ENCODE results near the gene MGAT5B. TPM values are rescaled to one million over a fixed set of nuclear protein-coding genes. Genes with fewer than 3 reads are reported as not detected.

MGAT5B gene
- total RNA-seq, 1 donor: 0.36 TPM

DNA sequence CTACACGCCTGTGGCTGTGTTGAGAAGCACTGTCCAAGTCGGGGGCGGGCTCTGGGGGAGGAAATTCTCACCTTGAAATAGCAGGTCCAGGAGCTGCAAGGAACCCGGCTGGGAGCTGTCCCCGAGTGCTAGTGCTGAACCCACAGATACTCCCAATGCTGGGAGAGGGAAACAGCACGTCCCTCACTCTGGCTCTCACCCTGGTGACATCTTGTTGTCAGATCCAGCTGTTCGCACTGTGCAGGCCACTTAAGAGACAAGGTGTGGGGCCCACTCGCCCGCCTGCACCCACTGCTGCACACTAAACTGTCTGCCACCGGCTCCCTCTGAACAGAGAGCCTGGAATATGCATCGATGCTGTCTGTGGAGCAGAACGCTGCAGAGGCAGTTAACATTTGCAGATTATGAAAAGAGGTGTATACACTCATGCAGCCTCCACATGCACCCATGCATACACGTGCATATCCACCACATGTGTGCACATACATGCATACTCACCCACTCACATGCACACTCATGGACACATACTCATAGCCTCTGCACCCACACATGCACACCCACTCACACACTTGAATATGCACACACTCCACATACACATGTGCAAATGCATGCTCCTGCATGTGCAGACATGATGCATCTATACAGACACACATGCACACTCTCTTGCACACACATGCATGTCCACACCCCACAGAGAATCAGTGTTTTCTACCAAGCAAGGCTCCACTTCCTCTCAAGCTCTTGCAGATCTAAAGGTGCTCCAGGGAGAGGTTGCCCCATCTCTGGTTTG, 42.0 kb downstream of the MGAT5B start:
- peak; percentile 93 for DNase-seq (ENCODE audit: insufficient read length, low spot score, missing footprints)
- no peak overlapping the region for H3K27ac ChIP-seq (ENCODE audit: low read depth, low read length)
- no peaks in the 10 kb centered on the region for H3K79me2 ChIP-seq (ENCODE audit: insufficient read depth, low read length)
- no peaks in the 10 kb centered on the region for H3K36me3 ChIP-seq (ENCODE audit: insufficient read depth, low read length)
- no peaks in the 10 kb centered on the region for H3K9me3 ChIP-seq (ENCODE audit: low read depth, low read length)
- H4K20me1 ChIP-seq (ENCODE audit: insufficient read depth, low read length): peaks cover 5% of the 10 kb centered on the region
- no peaks in the 10 kb centered on the region for H3K27me3 ChIP-seq (ENCODE audit: insufficient read depth, low read length)
- no peak overlapping the region for H2AFZ ChIP-seq (ENCODE audit: low read length)
- TF ChIP-seq, protein P1, sequence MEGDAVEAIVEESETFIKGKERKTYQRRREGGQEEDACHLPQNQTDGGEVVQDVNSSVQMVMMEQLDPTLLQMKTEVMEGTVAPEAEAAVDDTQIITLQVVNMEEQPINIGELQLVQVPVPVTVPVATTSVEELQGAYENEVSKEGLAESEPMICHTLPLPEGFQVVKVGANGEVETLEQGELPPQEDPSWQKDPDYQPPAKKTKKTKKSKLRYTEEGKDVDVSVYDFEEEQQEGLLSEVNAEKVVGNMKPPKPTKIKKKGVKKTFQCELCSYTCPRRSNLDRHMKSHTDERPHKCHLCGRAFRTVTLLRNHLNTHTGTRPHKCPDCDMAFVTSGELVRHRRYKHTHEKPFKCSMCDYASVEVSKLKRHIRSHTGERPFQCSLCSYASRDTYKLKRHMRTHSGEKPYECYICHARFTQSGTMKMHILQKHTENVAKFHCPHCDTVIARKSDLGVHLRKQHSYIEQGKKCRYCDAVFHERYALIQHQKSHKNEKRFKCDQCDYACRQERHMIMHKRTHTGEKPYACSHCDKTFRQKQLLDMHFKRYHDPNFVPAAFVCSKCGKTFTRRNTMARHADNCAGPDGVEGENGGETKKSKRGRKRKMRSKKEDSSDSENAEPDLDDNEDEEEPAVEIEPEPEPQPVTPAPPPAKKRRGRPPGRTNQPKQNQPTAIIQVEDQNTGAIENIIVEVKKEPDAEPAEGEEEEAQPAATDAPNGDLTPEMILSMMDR (IDR thresholded peaks at IDR 0.05; ENCODE audit: extremely low read depth, low read depth, low read length): no peak
- no peak overlapping the region for H3K4me2 ChIP-seq (ENCODE audit: insufficient read depth, low read length)
- H3K4me3 ChIP-seq (ENCODE audit: insufficient read depth, low read length): no peak overlapping the region
- H3K4me1 ChIP-seq (ENCODE audit: insufficient read depth, low read length): no peaks in the 10 kb centered on the region

DNA sequence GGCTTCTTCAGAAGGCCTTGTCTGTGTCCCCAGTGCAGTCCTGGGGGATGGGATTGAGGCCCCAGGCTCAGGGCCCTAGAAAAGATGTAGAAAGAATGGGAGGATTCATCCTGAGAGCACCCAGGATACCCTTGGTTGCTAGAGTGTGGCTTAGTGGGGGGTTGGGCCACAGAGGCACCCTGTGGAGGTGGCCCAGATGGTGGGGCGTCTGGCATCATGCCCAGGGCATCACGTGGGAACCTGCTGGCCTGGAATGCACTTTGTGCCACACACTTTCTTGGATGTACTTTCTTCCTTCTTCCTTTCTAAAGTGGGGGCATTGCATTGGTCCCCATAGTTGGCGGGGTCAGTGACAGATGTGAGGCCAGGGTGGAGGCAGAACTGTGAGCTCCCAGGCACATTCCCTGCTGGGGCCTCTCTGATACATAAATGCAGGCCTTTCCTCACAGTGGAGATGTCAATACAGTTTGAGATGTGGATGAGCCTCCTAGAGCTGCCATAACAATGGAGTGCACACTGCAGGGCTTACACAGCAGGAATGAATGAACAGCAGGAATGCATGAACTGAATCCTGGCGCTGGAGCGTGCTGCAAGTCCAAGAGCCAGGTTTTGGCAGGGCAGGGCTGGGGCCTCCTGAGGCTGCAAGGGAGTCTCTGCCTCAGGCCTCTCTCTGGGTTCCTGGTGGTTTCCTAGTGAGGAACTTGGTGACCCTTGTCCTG, 43.3 kb downstream of the MGAT5B start:
- TF ChIP-seq, protein P1 (IDR thresholded peaks at IDR 0.05; ENCODE audit: extremely low read depth, low read depth, low read length): no peak
- no peaks in the 10 kb centered on the region for H3K9me3 ChIP-seq (ENCODE audit: low read depth, low read length)

DNA sequence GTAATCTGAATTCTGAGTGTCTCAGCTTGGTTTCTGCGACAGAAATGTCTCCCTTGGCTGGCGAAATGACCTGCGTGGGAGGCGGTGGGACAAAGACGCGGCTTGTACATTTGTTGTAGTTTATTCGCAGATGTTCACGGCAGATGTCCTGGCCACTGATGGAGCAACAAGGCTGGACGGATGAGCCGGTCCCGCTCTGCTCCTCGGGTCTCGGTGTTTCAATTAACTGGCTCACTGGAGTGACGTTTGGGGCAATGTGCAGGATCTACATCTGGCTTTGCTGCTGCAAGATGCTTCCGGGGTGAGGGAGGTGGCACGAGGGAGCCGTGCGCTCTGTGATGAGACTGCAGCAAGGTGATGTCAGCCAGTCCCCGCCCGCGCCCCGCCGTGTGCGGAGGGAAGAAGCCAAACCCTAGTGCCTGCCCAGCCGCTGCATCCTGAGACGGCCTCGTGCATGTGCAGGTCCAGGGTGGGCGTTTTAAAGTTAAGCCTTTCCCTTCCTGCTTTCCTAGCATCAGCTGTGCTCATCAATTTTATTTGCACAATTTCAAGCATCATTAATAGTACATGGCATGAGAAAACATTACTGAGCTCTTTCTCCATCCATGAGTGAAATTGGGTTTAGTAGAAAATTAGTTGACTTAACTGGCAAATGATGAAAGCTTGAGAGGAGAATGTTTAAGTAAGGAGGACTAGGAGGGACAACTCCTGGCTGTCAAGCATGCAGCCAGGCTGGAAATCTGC, 44.4 kb downstream of the MGAT5B start:
- no peak overlapping the region for H3K4me3 ChIP-seq (ENCODE audit: insufficient read depth, low read length)
- no peaks in the 10 kb centered on the region for H3K4me1 ChIP-seq (ENCODE audit: insufficient read depth, low read length)
- no peak overlapping the region for H2AFZ ChIP-seq (ENCODE audit: low read length)
- peaks cover 5% of the 10 kb centered on the region for H4K20me1 ChIP-seq (ENCODE audit: insufficient read depth, low read length)
- TF ChIP-seq, protein P1 (IDR thresholded peaks at IDR 0.05; ENCODE audit: extremely low read depth, low read depth, low read length): no peak
- DNase-seq (ENCODE audit: insufficient read length, low spot score, missing footprints): no peak
- no peak overlapping the region for H3K27ac ChIP-seq (ENCODE audit: low read depth, low read length)
- H3K36me3 ChIP-seq (ENCODE audit: insufficient read depth, low read length): no peaks in the 10 kb centered on the region
- H3K9me3 ChIP-seq (ENCODE audit: low read depth, low read length): no peaks in the 10 kb centered on the region
- no peak overlapping the region for H3K4me2 ChIP-seq (ENCODE audit: insufficient read depth, low read length)
- no peaks in the 10 kb centered on the region for H3K79me2 ChIP-seq (ENCODE audit: insufficient read depth, low read length)
- H3K27me3 ChIP-seq (ENCODE audit: insufficient read depth, low read length): peaks cover under 1% of the 10 kb centered on the region

More for the DNA sequence above, 43.3 kb downstream of the MGAT5B start:
- Histone ChIP-seq H2AFZ (ENCODE audit: low read length) (no peak overlapping the region), H3K36me3 (ENCODE audit: insufficient read depth, low read length) (no peaks in the 10 kb centered on the region), H3K4me3 (ENCODE audit: insufficient read depth, low read length) (no peak overlapping the region), H4K20me1 (ENCODE audit: insufficient read depth, low read length) (peaks cover 5% of the 10 kb centered on the region), H3K27ac (ENCODE audit: low read depth, low read length) (no peak overlapping the region), H3K79me2 (ENCODE audit: insufficient read depth, low read length) (no peaks in the 10 kb centered on the region), H3K4me1 (ENCODE audit: insufficient read depth, low read length) (no peaks in the 10 kb centered on the region), H3K27me3 (ENCODE audit: insufficient read depth, low read length) (no peaks in the 10 kb centered on the region), H3K4me2 (ENCODE audit: insufficient read depth, low read length) (no peak overlapping the region)
- peak; percentile 36 for DNase-seq (ENCODE audit: insufficient read length, low spot score, missing footprints)

All from osteoblast (primary cell).